AG04449 (cell line): Measurements from ENCODE around the gene RANBP10.

ENCODE experiments used
- CTCF ChIA-PET: fragments of 350-600 bp; formaldehyde crosslinking; extraction: SDS; loops from one replicate; lab custom pipeline; 2021; ENCODE audit warnings: antibody characterized with exemption; lab: Yijun Ruan, JAX
- POLR2A ChIA-PET: fragments of 400-600, 350-600 bp; formaldehyde crosslinking; extraction: SDS; loops from one replicate; lab custom pipeline; 2020; ENCODE audit warnings: antibody characterized with exemption, inconsistent platforms; lab: Yijun Ruan, JAX
- DNase-seq: peaks from one replicate; pipeline ENCODE4 v3.0.0-alpha.2; 2010; ENCODE audit warnings: low read depth, low spot score
- H3K4me3 ChIP-seq: 2 replicates; pipeline ENCODE4 v1.5.1; 2011; ENCODE audit warnings: low read depth, mild to moderate bottlenecking, control low read depth, low read length
- TF ChIP-seq, protein P1 (sequence below): IDR thresholded peaks from one replicate; pipeline ENCODE4 v1.5.1; 2011; ENCODE audit warnings: mild to moderate bottlenecking, moderate library complexity, low read length, control low read depth, inconsistent platforms; ENCODE audit not compliant: insufficient read depth; ENCODE audit errors: missing control alignments

The RANBP10 gene

DNA sequence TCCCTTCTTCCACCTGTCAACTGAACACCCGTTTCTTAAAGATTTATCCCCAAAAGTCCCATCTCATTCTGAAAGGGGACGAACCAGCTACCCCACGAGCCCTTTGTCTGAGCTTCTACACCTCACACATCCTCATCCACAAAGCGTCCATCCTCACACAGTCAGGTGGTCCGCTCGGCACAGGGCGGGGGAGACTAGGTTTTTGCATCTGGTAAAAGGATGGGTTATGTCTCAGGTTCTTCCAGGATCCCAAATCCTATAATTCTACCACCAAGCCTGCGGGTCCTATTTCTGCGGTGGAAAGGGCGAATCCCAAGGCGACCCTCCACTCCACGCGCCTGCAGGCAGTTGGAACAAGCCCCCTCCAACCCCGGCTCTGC, 87.7 kb downstream of the RANBP10 start:
- POLR2A ChIA-PET, result interaction anchor here (0.9 to 1.0 kb wide), 3 partner anchors 10 to 154 kb away, joined by 3 to 5 read pairs (median 4); no protein-coding TSS in a partner anchor
- CTCF ChIA-PET, result interaction anchor here (1.1 to 1.6 kb wide), 3 partner anchors 98 to 197 kb away, joined by 3 to 9 read pairs (median 5); no protein-coding TSS in a partner anchor

DNA sequence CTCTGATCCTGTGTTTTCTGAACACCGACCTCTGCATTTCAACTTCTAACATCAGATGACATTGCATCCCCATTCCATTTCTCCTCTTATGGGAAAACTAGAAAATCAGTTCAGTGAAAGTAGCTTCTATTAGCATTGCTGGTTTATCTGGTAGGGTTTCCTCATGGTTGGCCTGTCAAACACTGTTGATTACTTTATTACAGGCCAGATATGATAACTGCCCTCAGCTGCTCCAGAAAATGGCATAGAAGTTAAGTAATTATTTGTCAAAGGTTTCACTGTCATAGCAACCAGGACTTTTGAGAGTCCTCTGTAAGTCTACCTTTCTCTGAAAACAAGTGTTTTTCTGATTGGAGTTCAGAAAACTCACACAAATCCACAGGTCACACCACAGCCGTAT, 90.3 kb downstream of the RANBP10 start:
- ChIA-PET POLR2A (no interaction called here), CTCF (no interaction called here)
- TF ChIP-seq, protein P1, sequence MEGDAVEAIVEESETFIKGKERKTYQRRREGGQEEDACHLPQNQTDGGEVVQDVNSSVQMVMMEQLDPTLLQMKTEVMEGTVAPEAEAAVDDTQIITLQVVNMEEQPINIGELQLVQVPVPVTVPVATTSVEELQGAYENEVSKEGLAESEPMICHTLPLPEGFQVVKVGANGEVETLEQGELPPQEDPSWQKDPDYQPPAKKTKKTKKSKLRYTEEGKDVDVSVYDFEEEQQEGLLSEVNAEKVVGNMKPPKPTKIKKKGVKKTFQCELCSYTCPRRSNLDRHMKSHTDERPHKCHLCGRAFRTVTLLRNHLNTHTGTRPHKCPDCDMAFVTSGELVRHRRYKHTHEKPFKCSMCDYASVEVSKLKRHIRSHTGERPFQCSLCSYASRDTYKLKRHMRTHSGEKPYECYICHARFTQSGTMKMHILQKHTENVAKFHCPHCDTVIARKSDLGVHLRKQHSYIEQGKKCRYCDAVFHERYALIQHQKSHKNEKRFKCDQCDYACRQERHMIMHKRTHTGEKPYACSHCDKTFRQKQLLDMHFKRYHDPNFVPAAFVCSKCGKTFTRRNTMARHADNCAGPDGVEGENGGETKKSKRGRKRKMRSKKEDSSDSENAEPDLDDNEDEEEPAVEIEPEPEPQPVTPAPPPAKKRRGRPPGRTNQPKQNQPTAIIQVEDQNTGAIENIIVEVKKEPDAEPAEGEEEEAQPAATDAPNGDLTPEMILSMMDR, result no peak
- no peak for DNase-seq
- H3K4me3 ChIP-seq, result no peak overlapping the region

More for the DNA sequence above, 87.7 kb downstream of the RANBP10 start:
- no peak for DNase-seq
- TF ChIP-seq, protein P1, result no peak
- peak overlapping the region; percentile 89 for H3K4me3 ChIP-seq

DNA sequence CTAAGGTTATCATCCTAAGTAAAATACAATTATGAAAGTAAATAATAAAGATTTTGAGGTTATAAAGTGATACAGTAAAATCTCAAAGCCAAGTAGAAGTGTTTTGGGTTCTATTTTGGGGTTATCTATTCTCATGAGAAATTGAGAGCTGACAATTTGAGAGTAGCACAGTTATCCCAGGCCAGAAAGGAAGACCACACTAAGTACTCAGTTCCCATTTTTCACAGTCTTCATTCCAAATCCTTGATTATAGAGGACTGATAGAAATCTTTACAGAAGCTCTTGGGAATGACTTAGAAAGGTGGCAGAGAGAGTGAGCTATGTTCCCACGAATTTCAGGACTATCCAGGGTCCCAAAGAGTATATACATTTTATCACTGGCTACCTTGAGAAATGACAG, 91.8 kb downstream of the RANBP10 start:
- DNase-seq, result no peak
- POLR2A ChIA-PET, result no interaction called here
- CTCF ChIA-PET, result interaction anchor here (1.9 kb wide), 1 partner anchor 193 kb away, joined by 11 read pairs; no protein-coding TSS in a partner anchor
- TF ChIP-seq, protein P1, result no peak
- no peak overlapping the region for H3K4me3 ChIP-seq

DNA sequence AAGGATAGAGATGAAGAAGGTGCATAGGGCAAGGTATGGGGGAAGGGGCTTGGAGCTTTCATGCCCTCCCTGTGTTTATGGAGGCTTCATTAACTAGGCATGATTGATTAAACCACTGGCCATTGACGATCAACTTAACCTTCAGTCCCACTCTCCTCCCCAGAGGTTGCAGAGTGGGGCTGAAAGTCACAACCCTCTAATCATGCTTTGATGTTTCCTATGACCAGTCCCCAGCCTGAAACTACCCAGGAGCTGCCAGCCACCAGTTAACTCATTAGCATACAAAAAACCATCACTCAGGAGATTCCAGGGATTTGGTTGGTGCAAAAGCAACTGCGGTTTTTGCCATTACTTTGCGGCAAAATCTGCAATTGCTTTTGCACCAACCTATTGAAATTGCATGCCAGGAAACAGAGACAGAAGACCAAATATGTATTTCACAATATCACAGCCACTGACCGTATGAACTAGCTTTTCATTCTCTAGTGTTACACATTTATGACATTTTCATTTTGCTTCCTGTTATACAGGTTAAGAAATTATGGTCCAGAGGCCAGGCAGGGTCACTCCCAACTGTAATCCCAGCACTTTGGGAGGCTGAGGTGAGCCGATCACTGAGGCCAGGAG, 92.6 kb downstream of the RANBP10 start:
- ChIA-PET POLR2A (no interaction called here), CTCF (interaction anchor here (0.6 to 1.9 kb wide), 3 partner anchors 43 to 193 kb away, joined by 3 to 11 read pairs (median 3); no protein-coding TSS in a partner anchor)
- H3K4me3 ChIP-seq, result no peak overlapping the region
- DNase-seq, result no peak
- TF ChIP-seq, protein P1, result no peak

DNA sequence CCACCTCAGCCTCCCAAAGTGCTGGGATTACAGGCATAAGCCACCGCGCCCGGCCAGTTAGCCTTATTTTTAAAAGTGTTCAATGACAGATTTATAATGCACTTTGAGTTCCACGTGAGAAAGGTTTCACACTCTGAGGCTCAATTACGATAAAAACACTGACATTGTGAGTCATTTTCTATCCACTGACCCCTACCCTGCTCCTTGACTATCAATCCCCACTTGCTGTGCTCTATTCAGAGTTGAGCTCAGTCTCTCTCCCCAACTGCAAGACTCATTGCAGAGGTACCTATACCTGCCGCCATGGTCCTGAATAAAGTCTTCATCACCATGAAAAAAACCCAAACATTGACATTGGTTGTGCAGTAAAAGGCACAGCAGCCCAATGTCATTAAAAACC, 95.8 kb downstream of the RANBP10 start:
- CTCF ChIA-PET, result no interaction called here
- POLR2A ChIA-PET, result no interaction called here
- H3K4me3 ChIP-seq, result no peak overlapping the region
- DNase-seq, result no peak
- TF ChIP-seq, protein P1, result no peak

DNA sequence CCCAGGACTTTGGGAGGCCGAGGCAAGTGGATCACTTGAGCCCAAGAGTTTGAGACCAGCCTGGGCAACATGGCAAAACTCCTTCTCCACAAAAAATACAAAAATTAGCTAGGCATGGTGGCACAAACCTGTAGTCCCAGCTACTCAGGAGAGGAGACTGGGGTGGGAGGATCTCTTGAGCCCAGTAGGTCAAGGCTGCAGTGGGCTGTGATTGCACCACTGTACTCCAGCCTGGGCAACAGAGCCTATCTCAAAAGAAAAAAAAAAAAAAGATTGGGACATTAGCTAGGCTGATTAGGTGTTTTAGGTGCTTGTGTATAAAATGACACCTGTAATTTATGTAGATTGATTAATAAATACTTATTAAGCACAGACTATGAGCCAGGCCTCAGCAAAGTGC, 97.3 kb downstream of the RANBP10 start:
- ChIA-PET POLR2A (no interaction called here), CTCF (interaction anchor here (0.9 kb wide), 1 partner anchor 41 kb away, joined by 3 read pairs; no protein-coding TSS in a partner anchor)
- no peak overlapping the region for H3K4me3 ChIP-seq
- TF ChIP-seq, protein P1, result no peak
- no peak for DNase-seq
